Stimulated activated CD4-positive, alpha-beta T cell treated with anti-CD3 and anti-CD28 coated beads, Interleukin-15, amount 100 ng/mL, for 48 hours (primary cell): ENCODE measurements around the gene KRT86.
"Not testable (repeated sequence)": the region's sequence is repeated elsewhere in the genome, so short reads cannot be mapped to it uniquely, and the experiment has no call there.

Source experiments
- DNase-seq, 2 donors: peaks; one replicate each; pipeline ENCODE4 v3.0.0-alpha.2; 2020; ENCODE audit warnings: low read depth in 2 of 2

KRT86 gene

GRCh38 chr12:52291267-52291935 is 17.0 kb downstream of the KRT86 start, which contains the start of gene KRT81:
Gene KRT81 (minus strand): TSS chr12:52291534. CDS start chr12:52291465, 69 bp downstream.
- DNase-seq: no peak

DNA sequence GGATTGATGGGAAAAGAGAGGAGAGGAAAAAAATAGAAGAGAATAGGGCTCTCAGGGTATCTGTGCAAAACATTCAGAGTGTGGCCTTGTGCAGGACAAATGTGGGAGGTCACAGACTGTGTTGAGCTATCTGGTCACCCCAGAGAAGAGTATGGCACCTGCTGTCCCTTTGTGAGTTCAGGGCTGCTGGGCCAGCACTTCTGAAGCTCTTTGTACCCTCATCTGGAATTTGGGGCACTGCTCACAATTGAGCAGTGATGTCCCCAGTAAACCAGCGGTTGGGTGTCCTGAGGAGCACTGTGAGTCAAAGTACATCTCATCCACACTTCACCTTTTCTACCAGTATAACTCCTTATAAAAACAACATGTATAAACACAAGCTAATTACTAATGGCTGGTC is 19.5 kb downstream of the KRT86 start:
- no peak for DNase-seq

DNA sequence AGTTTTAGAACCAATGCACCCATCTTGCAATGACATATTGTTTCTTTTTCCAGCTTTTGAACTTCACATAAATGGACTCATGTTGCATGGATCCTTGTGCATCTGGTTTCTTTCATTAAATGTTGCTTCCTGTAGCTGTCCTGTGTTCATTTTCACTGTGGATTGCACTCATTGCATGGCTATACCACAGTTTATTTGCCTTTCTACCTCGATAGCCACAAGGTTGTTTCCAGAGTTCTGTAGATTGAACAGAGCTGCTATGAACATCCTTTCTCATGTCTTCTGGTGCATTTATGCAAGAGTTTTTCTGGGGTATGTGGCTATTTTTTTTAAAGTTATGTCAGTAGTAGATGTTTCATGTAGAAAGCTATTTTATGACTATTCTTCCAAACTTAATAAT is 20.4 kb downstream of the KRT86 start:
- no peak for DNase-seq

DNA sequence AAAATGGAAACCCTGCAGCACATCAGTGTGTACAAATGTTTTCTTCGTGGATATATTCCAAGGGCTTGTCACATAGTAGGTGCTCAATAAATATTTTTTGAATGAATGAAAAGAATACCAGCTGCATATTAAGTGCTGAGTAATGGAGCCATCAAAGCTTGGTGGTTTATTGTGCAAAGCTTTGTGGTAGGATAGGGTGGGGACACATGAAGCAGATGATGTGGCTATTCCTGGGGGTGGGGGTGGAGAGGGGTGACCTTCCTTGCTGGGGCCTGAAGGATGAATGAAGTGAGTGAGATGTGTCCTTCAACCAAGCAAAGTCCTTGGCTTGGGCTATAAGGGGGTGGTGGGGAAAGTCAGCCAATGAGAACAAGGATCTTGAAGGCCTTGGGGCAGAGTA is 21.2 kb downstream of the KRT86 start:
- DNase-seq: no peak

DNA sequence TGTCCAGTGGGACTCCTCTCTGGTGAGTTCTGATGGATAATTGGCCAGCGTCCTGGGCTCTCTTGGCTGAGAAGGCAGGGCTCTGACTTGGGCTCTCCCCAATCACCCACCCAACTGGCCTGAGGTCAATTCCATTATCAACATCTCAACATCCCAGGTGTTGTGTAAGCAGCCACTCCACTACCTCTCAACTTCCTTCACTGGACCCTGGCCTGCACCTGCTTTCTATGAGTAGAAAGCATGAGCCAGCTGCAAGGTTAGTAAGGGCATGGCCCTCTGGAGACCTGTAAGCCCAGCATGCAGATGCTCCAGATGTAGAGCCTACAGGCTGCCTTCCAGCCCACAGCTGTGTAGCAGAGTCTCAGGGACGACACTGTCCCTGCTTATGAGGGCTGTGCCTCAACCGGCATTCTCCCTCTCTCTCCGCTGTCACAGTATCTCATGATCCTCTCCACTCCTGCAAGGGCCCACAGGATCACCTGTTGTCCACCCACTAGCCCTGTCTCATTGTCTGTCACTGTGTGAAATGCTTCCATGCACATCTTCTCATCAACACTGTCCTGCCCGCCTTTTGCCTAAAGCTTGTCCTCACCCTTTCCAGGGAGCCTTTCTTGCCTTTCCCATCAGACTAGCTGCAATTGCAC is 22.2 kb downstream of the KRT86 start:
- DNase-seq: no peak

DNA sequence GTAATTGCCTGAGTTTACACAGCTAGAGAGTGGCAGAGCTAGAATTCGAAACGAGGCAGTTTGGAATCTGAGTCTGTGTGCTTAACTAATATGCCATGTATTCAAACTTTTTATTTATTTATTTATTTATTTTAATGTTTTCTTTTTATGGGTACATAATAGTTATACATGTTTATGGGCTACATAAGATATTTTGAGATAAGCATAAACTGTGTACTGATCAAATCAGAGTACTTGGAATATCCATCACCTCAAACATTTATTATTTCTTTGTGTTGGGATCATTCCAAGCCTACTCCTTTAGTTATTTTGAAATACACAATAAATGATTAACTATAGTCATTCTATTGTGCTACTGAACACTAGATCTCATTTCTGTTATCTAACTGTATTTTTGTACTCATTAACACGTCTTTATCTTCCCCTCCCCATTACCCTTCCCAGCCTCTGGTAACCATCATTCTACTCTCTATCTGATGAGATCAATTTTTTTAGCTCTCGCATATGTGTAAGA is 24.3 kb downstream of the KRT86 start:
- no peak for DNase-seq

GRCh38 chr12:52300796-52301691 is 26.6 kb downstream of the KRT86 start:
- no peak for DNase-seq

DNA sequence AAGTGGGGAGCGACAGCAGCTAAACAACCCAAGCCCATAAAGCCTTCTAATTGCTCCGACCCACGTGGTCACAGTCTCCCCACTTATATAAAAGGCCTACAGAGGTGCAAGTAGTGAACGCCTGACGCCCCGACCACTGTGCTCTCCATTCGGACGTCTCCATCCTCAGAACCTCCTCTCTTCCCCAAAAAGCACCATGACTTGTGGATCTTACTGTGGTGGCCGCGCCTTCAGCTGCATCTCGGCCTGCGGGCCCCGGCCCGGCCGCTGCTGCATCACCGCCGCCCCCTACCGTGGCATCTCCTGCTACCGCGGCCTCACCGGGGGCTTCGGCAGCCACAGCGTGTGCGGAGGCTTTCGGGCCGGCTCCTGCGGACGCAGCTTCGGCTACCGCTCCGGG is 27.3 kb downstream of the KRT86 start:
- DNase-seq: not testable (repeated sequence)

GRCh38 chr12:52302242-52302914 is 27.9 kb downstream of the KRT86 start:
- DNase-seq: not testable (repeated sequence)

DNA sequence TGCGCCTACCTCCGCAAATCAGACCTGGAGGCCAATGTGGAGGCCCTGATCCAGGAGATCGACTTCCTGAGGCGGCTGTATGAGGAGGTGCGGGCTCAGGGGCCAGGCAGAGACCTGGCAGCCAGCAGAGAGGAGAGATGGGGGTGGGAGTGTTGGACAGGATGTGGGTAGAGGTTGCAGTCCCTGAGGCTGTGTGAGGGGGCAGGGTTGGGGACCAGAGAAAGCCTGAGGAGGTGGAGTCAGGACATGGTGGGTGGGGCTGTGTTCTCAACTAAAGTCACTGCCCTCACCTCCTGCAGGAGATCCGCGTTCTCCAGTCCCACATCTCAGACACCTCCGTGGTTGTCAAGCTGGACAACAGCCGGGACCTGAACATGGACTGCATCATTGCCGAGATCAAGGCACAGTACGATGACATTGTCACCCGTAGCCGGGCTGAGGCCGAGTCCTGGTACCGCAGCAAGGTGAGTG is 30.5 kb downstream of the KRT86 start:
- not testable (repeated sequence) for DNase-seq

GRCh38 chr12:52305921-52306705 is 31.7 kb downstream of the KRT86 start:
- DNase-seq: no peak

DNA sequence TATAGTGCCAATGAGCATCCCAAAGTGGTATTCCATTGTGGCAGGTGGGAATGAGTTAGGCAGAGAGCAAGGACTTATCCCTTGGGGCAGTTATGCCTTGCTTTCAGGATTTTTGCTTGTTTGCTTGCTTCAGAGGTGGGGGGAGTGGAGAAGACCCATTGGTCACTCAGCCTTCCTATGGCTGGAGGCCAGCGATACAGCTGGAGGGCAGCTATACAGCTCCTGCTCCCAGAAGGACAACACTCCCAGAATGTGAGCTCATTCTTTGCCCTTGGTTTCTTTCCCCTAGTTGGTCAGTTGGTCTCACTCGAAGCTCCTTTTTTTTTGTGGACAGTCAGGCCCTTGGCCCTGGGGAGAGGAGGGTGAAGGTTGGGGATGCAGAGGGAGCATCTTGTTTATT is 32.3 kb downstream of the KRT86 start:
- DNase-seq: no peak

DNA sequence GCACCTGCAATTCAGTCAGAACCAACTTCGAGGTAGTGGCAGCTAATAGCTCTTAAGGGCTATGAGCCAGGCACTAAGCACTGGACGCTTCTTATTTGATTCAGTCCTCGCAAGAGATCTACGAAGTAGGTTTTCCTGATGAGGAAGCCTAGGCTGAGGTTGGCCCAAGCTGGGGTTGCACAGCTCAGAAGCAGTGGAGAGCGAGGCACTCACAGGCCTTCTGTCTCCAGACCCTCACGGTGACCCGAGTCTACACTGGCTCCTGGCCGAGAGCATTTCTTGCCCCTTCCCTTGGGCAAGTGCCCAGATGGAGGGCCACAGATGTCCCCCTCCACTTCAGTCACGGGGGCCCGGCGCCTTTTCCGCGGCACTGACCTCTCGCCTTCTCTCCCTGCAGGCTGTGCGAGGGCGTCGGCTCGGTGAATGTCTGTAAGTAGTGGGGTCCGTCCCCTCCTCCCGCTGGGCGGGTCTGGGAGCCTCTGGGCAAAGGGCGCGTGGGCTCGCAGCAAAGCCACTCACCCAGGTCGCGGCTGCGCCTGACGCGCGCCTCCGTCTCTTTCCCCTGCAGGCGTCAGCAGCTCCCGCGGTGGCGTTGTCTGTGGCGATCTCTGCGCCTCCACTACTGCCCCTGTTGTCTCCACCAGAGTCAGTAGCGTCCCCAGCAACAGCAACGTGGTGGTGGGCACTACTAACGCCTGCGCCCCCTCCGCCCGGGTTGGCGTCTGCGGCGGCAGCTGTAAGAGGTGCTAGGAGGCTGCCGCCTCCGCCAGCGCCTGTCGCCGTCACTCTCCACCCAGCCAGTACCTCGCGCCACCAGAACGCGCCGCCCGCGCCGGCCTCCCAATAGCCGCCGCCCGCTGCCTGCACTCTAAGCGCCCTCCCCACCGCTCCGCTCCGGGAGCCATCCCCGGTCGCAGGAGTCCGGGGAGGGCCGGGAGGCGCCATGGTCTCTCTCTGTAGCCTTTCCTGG is 33.7 kb downstream of the KRT86 start:
- DNase-seq: peak in 1 of 2 donors; percentile 19

DNA sequence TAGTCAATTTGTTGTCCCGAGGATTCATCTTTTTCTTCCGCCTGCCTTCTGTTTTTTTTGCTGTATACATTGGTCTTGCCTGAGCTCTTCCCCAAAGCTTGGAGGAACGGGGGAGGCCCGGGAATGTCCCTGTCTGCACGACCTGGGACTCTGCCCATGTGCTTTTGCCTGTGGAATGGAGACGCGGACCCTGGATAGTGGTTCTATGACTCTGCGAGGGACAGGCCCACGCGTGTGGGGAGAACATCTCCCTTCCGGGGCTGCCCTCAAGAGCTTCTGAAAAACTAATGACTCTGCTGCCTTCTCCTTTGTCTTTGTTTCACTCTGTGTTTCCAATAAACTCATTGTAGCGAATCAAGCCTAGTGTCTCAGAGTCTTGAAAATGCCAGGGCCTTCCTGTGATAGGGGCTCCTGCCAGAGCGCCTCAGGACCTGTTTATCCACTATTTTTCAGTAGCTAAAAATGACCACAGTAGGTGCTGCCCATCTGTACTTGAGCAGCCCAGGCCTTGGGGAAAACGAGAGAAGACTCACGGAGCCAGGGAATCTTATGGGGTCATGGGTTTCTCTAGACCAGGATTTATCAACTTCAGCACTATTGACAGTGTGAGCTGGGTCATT is 34.5 kb downstream of the KRT86 start:
- no peak for DNase-seq

DNA sequence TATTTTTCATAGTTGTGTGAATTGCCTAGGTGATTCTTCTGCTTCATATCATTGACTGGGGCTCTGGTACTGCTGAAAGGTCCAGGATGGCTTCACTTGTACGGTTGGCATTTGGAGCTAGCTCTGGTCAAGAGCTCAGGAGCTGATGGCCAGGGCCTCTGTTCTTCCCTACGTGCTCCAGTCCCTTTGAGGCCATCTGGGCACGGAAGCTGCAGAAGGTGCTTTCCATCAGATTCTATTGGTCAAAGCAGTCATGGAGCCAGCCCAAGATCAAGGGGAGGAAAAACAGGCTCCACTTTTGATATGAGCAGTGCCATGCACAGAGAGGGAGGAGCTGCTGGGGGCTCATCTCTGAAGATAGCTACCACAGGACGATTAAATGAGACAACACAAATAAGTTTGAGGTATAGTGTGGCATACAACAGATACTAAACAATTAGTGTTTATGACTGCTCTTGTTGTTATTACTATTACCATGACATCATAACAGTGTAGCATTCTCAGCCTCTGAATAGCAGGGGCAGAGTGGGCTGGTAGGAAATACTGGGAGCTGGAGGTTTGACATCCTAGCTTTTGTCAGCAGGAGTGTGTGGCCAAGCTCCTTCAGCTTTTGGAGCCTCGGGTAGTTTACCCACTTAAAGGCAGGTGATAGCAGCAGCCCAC is 36.3 kb downstream of the KRT86 start:
- DNase-seq: no peak

DNA sequence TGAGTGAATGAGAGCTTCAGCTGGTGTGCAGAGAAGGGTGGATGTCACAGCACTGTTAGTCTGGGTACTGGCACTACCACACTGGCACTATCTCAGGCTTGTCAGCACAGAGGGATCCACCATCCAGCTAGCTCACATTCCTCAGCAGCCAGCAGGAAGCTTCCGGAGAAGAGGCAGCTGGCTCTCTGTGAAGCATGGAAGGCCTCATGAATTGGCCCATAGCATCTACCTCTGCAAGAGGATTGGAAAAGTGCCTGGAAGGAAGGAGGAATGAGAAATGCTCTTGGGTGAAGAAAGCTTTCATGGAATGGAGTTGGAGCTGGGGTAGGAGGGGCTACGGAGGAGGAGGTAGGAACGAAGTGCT is 36.8 kb downstream of the KRT86 start:
- DNase-seq: no peak

DNA sequence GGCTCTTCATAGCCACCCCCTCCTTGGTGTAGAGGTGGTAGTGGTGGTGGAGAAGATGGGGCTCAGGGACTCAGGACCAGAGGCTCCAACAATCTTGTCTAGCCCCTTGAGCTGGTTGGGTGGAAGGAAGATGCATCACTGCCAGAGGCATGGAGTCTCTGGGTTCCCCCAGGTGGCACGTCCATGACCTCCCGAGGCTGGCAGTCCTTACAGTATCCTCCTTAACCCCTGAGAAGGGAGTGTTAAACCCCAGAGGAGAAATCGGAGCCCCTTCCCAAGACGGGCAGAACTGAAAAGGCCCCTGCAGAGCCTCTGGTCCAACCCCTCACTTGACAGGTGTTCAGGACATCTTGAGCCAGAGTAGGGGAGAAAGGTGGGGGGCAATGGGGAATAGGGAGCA is 37.6 kb downstream of the KRT86 start:
- DNase-seq: no peak

- no peak for DNase-seq
These were observed 39.0 kb downstream of the KRT86 start for GRCh38 chr12:52313461-52313860.

DNA sequence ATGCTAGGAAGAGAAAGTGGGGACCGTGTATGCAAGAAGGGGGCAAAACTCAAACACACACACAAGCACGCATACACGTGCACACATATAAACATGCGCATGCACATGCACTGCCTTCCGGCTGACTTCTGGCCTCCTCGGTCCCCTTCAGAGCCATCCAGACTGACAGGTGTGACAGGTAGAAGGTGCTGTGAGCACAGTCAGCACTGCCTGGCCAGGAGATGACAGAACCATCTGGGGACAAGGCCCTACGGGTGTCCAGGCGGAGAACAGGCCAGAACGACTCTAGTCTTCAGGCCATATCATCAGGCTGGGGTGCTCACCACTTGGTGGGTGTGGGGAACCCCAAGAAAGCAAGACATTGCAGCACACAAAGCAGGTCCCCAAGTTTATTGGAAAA is 39.5 kb downstream of the KRT86 start:
- no peak for DNase-seq
